B cell (primary cell): ENCODE measurements around the gene RPL36.

Experiments
- EZH2 ChIP-seq: IDR thresholded peaks from 2 replicates; pipeline ENCODE4 v1.6.1; 2012; ENCODE audit warnings: borderline replicate concordance, low read depth, mild to moderate bottlenecking, moderate library complexity, low read length; ENCODE audit not compliant: insufficient read depth, poor library complexity, severe bottlenecking
- TF ChIP-seq, protein P1 (sequence below): fragments of 200-600 bp; IDR thresholded peaks from one replicate; pipeline ENCODE4 v1.8.0; 2022; ENCODE audit warnings: antibody characterized with exemption, mild to moderate bottlenecking

DNA sequence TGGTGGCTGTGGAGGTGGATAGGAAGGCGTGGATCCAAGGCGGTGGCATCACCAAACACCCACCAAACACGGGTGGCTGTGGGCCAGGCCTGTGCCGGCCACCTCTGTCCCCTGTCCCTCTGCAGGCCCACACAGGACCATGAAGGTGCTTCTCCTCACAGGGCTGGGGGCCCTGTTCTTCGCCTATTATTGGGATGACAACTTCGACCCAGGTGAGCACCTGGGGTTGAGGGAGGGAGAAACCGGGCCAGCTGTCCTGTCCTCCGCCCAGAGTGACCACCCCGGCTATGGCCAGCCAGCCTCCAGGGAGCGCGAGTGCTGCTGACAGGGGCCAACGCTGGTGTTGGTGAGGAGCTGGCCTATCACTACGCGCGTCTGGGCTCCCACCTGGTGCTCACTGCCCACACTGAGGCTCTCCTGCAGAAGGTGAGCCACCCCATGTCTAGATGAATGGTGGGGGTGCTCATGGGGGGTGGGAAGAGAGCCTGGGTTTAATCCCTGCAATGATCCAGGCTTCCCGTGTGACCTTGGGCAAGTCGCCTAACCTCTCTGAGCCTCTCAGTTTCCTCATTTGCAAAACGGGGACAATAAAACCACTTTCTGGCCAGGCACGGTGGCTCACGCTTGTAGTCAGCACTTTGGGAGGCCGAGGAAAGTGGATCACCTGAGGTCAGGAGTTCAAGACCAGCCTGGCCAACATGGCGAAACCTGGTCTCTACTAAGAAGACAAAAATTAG, 5.2 kb upstream of the RPL36 start:
- TF ChIP-seq, protein P1, sequence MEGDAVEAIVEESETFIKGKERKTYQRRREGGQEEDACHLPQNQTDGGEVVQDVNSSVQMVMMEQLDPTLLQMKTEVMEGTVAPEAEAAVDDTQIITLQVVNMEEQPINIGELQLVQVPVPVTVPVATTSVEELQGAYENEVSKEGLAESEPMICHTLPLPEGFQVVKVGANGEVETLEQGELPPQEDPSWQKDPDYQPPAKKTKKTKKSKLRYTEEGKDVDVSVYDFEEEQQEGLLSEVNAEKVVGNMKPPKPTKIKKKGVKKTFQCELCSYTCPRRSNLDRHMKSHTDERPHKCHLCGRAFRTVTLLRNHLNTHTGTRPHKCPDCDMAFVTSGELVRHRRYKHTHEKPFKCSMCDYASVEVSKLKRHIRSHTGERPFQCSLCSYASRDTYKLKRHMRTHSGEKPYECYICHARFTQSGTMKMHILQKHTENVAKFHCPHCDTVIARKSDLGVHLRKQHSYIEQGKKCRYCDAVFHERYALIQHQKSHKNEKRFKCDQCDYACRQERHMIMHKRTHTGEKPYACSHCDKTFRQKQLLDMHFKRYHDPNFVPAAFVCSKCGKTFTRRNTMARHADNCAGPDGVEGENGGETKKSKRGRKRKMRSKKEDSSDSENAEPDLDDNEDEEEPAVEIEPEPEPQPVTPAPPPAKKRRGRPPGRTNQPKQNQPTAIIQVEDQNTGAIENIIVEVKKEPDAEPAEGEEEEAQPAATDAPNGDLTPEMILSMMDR: no peak
- no peak for TF ChIP-seq EZH2
